CD4-positive, alpha-beta T cell treated with Interleukin-21 for 1 hour (primary cell): ENCODE data around the gene PTGER3.
"Not testable (repeated sequence)": the region's sequence is repeated elsewhere in the genome, so short reads cannot be mapped to it uniquely, and the experiment has no call there.

Experiments
- DNase-seq: peaks from one replicate; pipeline ENCODE4 v3.0.0-alpha.2; 2020

The PTGER3 gene

DNA sequence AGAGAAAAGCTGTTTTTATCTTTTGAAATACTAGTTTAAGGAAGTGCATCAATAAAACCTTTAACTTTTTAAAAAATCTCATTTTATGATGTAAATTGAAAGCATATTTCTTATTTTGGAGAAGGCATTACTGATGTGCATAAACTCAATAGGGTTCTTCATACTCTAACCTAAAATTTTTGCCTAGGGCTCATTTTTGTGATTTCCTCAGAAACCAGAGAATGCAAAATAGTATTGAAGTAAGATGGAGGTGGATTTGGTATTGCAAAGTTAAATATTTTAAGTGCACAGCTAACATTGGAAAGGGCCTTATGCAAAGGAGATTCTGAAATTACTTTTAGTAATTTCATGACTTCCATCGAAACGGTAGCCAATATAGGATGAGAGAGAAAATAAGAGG lies 101.9 kb downstream of the PTGER3 start:
- no peak for DNase-seq

- no peak for DNase-seq
Measured at GRCh38 chr1:70945251-70945650, 102.4 kb downstream of the PTGER3 start.

DNA sequence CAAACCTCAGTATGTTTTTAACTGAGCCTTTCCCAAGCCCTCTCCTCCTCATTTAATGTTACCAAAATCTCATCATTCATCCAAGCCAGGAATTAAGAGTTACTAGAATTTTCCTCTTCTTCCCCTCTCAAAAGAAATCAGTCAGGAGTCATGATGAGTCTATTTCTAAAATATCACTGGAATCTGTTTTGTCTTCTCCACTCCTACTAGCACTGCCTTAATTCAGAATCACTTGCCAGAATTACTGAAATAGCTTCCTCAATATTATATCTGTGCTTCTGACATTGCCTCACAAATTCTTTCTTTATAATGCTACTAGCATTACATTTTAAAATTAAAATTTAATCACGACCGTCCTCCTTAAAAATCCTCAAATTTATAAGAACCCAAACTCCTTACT lies 106.1 kb downstream of the PTGER3 start:
- no peak for DNase-seq

GRCh38 chr1:70940398-70940797 lies 107.2 kb downstream of the PTGER3 start:
- DNase-seq, result not testable (repeated sequence)

GRCh38 chr1:70934194-70934961 lies 113.2 kb downstream of the PTGER3 start:
- no peak for DNase-seq

- DNase-seq, result no peak
Measured at GRCh38 chr1:70930062-70930461, 117.6 kb downstream of the PTGER3 start.

GRCh38 chr1:70922196-70922595 lies 125.4 kb downstream of the PTGER3 start:
- DNase-seq, result no peak
